Neural progenitor cell (in vitro differentiated cells): ENCODE data around the gene DAPL1. TPM values are rescaled to one million over a fixed set of nuclear protein-coding genes. Genes with fewer than 3 reads are reported as not detected.

ENCODE experiments used
- DNase-seq: peaks from one replicate; pipeline ENCODE4 v3.0.0-alpha.2; 2016; ENCODE audit warnings: low spot score
- H2AFZ ChIP-seq: fragments of 200-600 bp; sonication (generic); replicated peaks from 2 replicates; pipeline ENCODE4 v1.6.1; 2016; ENCODE audit warnings: antibody characterized with exemption
- H3F3A ChIP-seq: fragments of 200-600 bp; sonication (generic); 2 replicates; pipeline ENCODE4 v1.6.1; 2016; ENCODE audit warnings: antibody characterized with exemption, low read depth
- H3K27ac ChIP-seq: fragments of 200-600 bp; sonication (generic); 2 replicates; pipeline ENCODE4 v1.5.1; 2016; ENCODE audit warnings: mild to moderate bottlenecking
- H3K27me3 ChIP-seq: fragments of 200-600 bp; sonication (generic); 2 replicates; pipeline ENCODE4 v1.6.1; 2016; ENCODE audit warnings: mild to moderate bottlenecking, moderate library complexity
- H3K36me3 ChIP-seq: fragments of 200-600 bp; sonication (generic); 2 replicates; pipeline ENCODE4 v1.5.1; 2016
- H3K4me1 ChIP-seq: fragments of 200-600 bp; sonication (generic); 2 replicates; pipeline ENCODE4 v1.6.1; 2016; ENCODE audit warnings: mixed run types
- H3K4me2 ChIP-seq: fragments of 200-600 bp; sonication (generic); 2 replicates; pipeline ENCODE4 v1.6.1; 2016
- H3K4me3 ChIP-seq: fragments of 200-600 bp; sonication (generic); 2 replicates; pipeline ENCODE4 v1.5.1; 2016
- H3K79me2 ChIP-seq: fragments of 200-600 bp; sonication (generic); 2 replicates; pipeline ENCODE4 v1.6.1; 2016; ENCODE audit warnings: low read depth
- H3K9ac ChIP-seq: fragments of 200-600 bp; sonication (generic); 2 replicates; pipeline ENCODE4 v1.6.1; 2016
- H3K9me3 ChIP-seq: fragments of 200-600 bp; sonication (generic); 2 replicates; pipeline ENCODE4 v1.5.1; 2016; ENCODE audit warnings: low read depth
- H4K20me1 ChIP-seq: fragments of 200-600 bp; sonication (generic); 2 replicates; pipeline ENCODE4 v1.6.1; 2016; ENCODE audit warnings: low read depth
- H3K27ac Mint-ChIP-seq: 3 replicates; pipeline ENCODE4 v1.8.0; 2021; ENCODE audit warnings: mixed read lengths
- H3K27me3 Mint-ChIP-seq: 2 replicates; pipeline ENCODE4 v1.8.0; 2022; ENCODE audit warnings: low read depth, mild to moderate bottlenecking, inconsistent platforms, moderate library complexity, mixed read lengths; ENCODE audit not compliant: insufficient read depth
- H3K36me3 Mint-ChIP-seq: 3 replicates; pipeline ENCODE4 v1.8.0; 2021; ENCODE audit warnings: mixed read lengths
- H3K4me1 Mint-ChIP-seq: 3 replicates; pipeline ENCODE4 v1.8.0; 2021; ENCODE audit warnings: mixed read lengths
- H3K4me3 Mint-ChIP-seq: 3 replicates; pipeline ENCODE4 v1.8.0; 2021; ENCODE audit warnings: mild to moderate bottlenecking, moderate library complexity, mixed read lengths
- H3K9me3 Mint-ChIP-seq: 3 replicates; pipeline ENCODE4 v1.8.0; 2020; ENCODE audit warnings: mixed read lengths
- EZH2 ChIP-seq: fragments of 200-600 bp; sonication (generic); IDR thresholded peaks from 2 replicates; pipeline ENCODE4 v1.6.1; 2017; ENCODE audit warnings: antibody characterized with exemption, mild to moderate bottlenecking, moderate library complexity
- EZH2phosphoT487 ChIP-seq: fragments of 200-600 bp; sonication (generic); IDR thresholded peaks from 2 replicates; pipeline ENCODE4 v1.6.1; 2017; ENCODE audit warnings: antibody characterized with exemption
- total RNA-seq: library from RNA; depleted of rRNA; stranded (reverse); fragments of >200 nt; gene quantifications from 2 replicates; pipeline ENCODE4 v1.2.3, GENCODE V29; 2015; ENCODE audit warnings: low replicate concordance
- TF ChIP-seq, protein P1 (sequence below): fragments of 200-600 bp; sonication (generic); IDR thresholded peaks from 2 replicates; pipeline ENCODE4 v1.5.1; 2017; ENCODE audit warnings: antibody characterized with exemption, mild to moderate bottlenecking

DAPL1 gene
- total RNA-seq, 1 donor from 2014 or later: not detected

DNA sequence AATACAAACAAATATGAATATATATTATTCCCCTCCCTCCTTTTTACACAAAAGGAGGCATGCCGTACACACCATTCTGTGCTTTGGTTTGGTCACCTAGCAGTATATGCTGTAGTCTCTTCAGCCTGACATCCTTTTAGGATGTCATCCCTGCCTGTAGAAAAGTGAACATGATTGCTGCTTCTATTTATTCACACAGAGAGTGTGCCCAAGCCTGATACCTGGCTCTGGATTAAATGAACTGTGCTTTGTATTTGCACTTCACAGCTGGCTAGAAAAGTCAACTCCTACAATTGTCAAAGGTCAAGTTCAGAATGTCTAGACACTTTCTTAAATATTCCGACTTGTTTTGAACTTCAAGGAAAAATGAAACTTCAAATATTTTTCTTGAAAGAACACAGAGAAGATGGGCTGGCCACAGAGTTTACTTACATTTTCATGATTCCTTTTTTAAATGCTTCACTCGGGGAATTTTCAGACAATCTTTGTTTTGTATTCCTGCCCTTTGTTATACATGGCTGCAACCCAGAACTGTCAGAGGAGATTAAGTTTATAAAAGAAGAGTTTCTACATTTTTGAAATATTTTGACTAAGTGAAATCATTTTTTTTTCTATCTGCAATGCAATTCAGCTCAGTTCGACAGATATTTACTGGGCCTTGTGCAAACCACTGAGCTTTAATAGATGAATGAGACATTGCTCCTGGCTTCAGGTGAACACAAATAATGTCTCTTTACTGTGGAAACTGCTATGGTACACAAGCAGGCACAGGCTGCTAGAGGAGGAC lies 33.5 kb downstream of the DAPL1 start:
- Histone ChIP-seq H3K4me1 (peaks cover 5% of the 10 kb centered on the region), H3K4me2 (no peak overlapping the region), H3K4me3 (no peak overlapping the region), H2AFZ (no peak overlapping the region), H3K9me3 (no peaks in the 10 kb centered on the region), H3K27ac (no peak overlapping the region), H3K27me3 (no peaks in the 10 kb centered on the region), H3K79me2 (no peaks in the 10 kb centered on the region), H3K36me3 (no peaks in the 10 kb centered on the region), H3F3A (peaks cover 6% of the 10 kb centered on the region), H4K20me1 (no peaks in the 10 kb centered on the region), H3K9ac (no peak overlapping the region)
- Mint-ChIP-seq H3K27ac (no peak overlapping the region), H3K4me1 (peaks cover 17% of the 10 kb centered on the region), H3K36me3 (no peaks in the 10 kb centered on the region), H3K27me3 (no peaks in the 10 kb centered on the region), H3K9me3 (no peaks in the 10 kb centered on the region), H3K4me3 (no peak overlapping the region)
- DNase-seq: no peak
- TF ChIP-seq, protein P1, sequence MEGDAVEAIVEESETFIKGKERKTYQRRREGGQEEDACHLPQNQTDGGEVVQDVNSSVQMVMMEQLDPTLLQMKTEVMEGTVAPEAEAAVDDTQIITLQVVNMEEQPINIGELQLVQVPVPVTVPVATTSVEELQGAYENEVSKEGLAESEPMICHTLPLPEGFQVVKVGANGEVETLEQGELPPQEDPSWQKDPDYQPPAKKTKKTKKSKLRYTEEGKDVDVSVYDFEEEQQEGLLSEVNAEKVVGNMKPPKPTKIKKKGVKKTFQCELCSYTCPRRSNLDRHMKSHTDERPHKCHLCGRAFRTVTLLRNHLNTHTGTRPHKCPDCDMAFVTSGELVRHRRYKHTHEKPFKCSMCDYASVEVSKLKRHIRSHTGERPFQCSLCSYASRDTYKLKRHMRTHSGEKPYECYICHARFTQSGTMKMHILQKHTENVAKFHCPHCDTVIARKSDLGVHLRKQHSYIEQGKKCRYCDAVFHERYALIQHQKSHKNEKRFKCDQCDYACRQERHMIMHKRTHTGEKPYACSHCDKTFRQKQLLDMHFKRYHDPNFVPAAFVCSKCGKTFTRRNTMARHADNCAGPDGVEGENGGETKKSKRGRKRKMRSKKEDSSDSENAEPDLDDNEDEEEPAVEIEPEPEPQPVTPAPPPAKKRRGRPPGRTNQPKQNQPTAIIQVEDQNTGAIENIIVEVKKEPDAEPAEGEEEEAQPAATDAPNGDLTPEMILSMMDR: no peak
- TF ChIP-seq EZH2 (no peak), EZH2phosphoT487 (no peak)

DNA sequence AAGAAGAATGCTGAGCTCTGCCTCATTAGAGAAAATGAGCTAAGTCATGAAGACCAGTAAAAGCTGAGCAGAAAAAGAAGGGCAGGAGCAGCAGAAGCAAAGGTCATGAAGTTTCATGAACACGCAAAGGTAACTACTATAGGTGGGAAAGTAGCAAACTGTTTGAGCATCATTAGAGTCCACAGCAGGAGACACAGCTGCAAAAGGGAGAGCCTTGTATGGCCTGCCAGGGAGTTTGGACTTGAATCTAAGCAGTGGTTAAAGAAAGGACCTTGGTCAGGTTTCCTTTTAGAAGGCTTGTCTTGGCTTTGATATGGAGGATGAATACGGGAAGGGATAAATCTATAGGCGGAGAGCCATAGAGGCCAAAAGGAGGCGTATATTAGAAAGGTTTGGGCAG lies 34.0 kb downstream of the DAPL1 start:
- H3K9ac ChIP-seq: no peak overlapping the region
- H3K27ac ChIP-seq: no peak overlapping the region
- no peaks in the 10 kb centered on the region for H3K27me3 ChIP-seq
- no peaks in the 10 kb centered on the region for H3K27me3 Mint-ChIP-seq
- H3K9me3 Mint-ChIP-seq: no peaks in the 10 kb centered on the region
- peaks cover 6% of the 10 kb centered on the region for H3F3A ChIP-seq
- H3K4me3 Mint-ChIP-seq: no peak overlapping the region
- DNase-seq: no peak
- H3K4me1 ChIP-seq: peaks cover 5% of the 10 kb centered on the region
- no peaks in the 10 kb centered on the region for H3K36me3 Mint-ChIP-seq
- peaks cover 17% of the 10 kb centered on the region for H3K4me1 Mint-ChIP-seq
- H3K27ac Mint-ChIP-seq: no peak overlapping the region
- H3K4me2 ChIP-seq: no peak overlapping the region
- no peaks in the 10 kb centered on the region for H3K36me3 ChIP-seq
- no peak overlapping the region for H2AFZ ChIP-seq
- H3K4me3 ChIP-seq: no peak overlapping the region
- no peaks in the 10 kb centered on the region for H4K20me1 ChIP-seq
- H3K79me2 ChIP-seq: no peaks in the 10 kb centered on the region
- TF ChIP-seq, protein P1: no peak
- H3K9me3 ChIP-seq: no peaks in the 10 kb centered on the region

- no peak overlapping the region for H3K27ac ChIP-seq
- no peak overlapping the region for H3K4me3 Mint-ChIP-seq
Observed at GRCh38 chr2:158830201-158830600, 35.1 kb downstream of the DAPL1 start.

More at GRCh38 chr2:158830201-158830600, 35.1 kb downstream of the DAPL1 start:
- H3K9me3 Mint-ChIP-seq: no peaks in the 10 kb centered on the region
- Histone ChIP-seq H3K4me1 (peaks cover 5% of the 10 kb centered on the region), H4K20me1 (no peaks in the 10 kb centered on the region), H3K79me2 (no peaks in the 10 kb centered on the region), H3K4me3 (no peak overlapping the region), H3K36me3 (no peaks in the 10 kb centered on the region), H3K9me3 (no peaks in the 10 kb centered on the region), H2AFZ (no peak overlapping the region), H3F3A (peaks cover 6% of the 10 kb centered on the region), H3K9ac (no peak overlapping the region), H3K27me3 (no peaks in the 10 kb centered on the region), H3K4me2 (no peak overlapping the region)
- H3K4me1 Mint-ChIP-seq: peaks cover 17% of the 10 kb centered on the region
- TF ChIP-seq EZH2phosphoT487: no peak
- no peak for TF ChIP-seq EZH2
- TF ChIP-seq, protein P1: no peak
- DNase-seq: peak; percentile 29
- H3K27me3 Mint-ChIP-seq: no peaks in the 10 kb centered on the region
- no peak overlapping the region for H3K27ac Mint-ChIP-seq
- H3K36me3 Mint-ChIP-seq: no peaks in the 10 kb centered on the region
